HEK293 (cell line): Measurements from ENCODE around the gene AGO3.

Experiments
- CTCF ChIA-PET: fragments of 350-600 bp; formaldehyde crosslinking; extraction: SDS; loops from one replicate; lab custom pipeline; 2021; ENCODE audit warnings: antibody characterized with exemption; lab: Yijun Ruan, JAX
- POLR2A ChIA-PET: fragments of 300-600 bp; formaldehyde crosslinking; extraction: SDS; loops from one replicate; lab custom pipeline; 2020; ENCODE audit warnings: antibody characterized with exemption, inconsistent platforms; lab: Yijun Ruan, JAX
- H3K27ac ChIP-seq: fragments of 200-500 bp; sonication (Bioruptor generic); 2 replicates; pipeline ENCODE4 v1.5.1; 2014; ENCODE audit warnings: low read depth, low read length, control low read depth, inconsistent platforms; ENCODE audit errors: extremely low read depth
- H3K36me3 ChIP-seq, 2 experiments: fragments of 200-500 bp in 1 of 2; sonication (Bioruptor generic) in 1 of 2; 1 replicate in 1 of 2; 2 replicates in 1 of 2; pipeline ENCODE4 v1.5.1; 2014 to 2017; ENCODE audit warnings: inconsistent platforms in 2 of 2, low read length in 2 of 2; ENCODE audit not compliant: control insufficient read depth in 2 of 2, insufficient read depth in 1 of 2
- H3K4me1 ChIP-seq: fragments of 200-500 bp; sonication (Bioruptor generic); 2 replicates; pipeline ENCODE4 v1.5.1; 2014; ENCODE audit warnings: mild to moderate bottlenecking, low read length, inconsistent platforms; ENCODE audit not compliant: control insufficient read depth, insufficient read depth
- H3K4me3 ChIP-seq: 2 replicates; pipeline ENCODE4 v1.5.1; 2011; ENCODE audit warnings: low read depth, mild to moderate bottlenecking, control low read depth, low read length, moderate library complexity
- H3K9me3 ChIP-seq: fragments of 200-500 bp; sonication (Bioruptor generic); 2 replicates; pipeline ENCODE4 v1.5.1; 2014; ENCODE audit warnings: low read depth, low read length, inconsistent platforms; ENCODE audit not compliant: control insufficient read depth, insufficient read depth
- BCL11A ChIP-seq: fragments of 450-650 bp; formaldehyde crosslinking; IDR thresholded peaks from 2 replicates; pipeline ENCODE4 v1.5.1; 2016; ENCODE audit warnings: low read depth, missing biosample characterization, missing genetic modification characterization
- HOXA7 ChIP-seq: sonication (generic); formaldehyde crosslinking; IDR thresholded peaks from 2 replicates; pipeline ENCODE4 v1.8.1; 2022; ENCODE audit warnings: missing genetic modification reagents, borderline replicate concordance
- KLF10 ChIP-seq: fragments of 450-650 bp; IDR thresholded peaks from 2 replicates; pipeline ENCODE4 v1.5.1; 2018; ENCODE audit warnings: missing biosample characterization, mild to moderate bottlenecking, missing genetic modification characterization
- MYNN ChIP-seq: fragments of 450-650 bp; formaldehyde crosslinking; IDR thresholded peaks from 2 replicates; pipeline ENCODE4 v1.5.1; 2016; ENCODE audit warnings: missing biosample characterization, missing genetic modification characterization, borderline replicate concordance
- SP2 ChIP-seq: fragments of 450-650 bp; formaldehyde crosslinking; IDR thresholded peaks from 2 replicates; pipeline ENCODE4 v1.5.1; 2016; ENCODE audit warnings: missing biosample characterization, missing genetic modification characterization
- ZBTB17 ChIP-seq: fragments of 450-650 bp; formaldehyde crosslinking; IDR thresholded peaks from 2 replicates; pipeline ENCODE4 v1.5.1; 2016; ENCODE audit warnings: missing biosample characterization, missing genetic modification characterization
- ZBTB7A ChIP-seq: fragments of 450-650 bp; formaldehyde crosslinking; IDR thresholded peaks from 2 replicates; pipeline ENCODE4 v1.5.1; 2016; ENCODE audit warnings: low read depth, missing biosample characterization, missing genetic modification characterization
- ZFP3 ChIP-seq: fragments of 450-650 bp; formaldehyde crosslinking; IDR thresholded peaks from 2 replicates; pipeline ENCODE4 v1.5.1; 2016; ENCODE audit warnings: low read depth, missing biosample characterization, missing genetic modification characterization
- ZNF133 ChIP-seq: fragments of 450-650 bp; formaldehyde crosslinking; IDR thresholded peaks from 2 replicates; pipeline ENCODE4 v1.5.1; 2016; ENCODE audit warnings: missing biosample characterization, missing genetic modification characterization
- ZNF174 ChIP-seq: fragments of 450-650 bp; formaldehyde crosslinking; IDR thresholded peaks from 2 replicates; pipeline ENCODE4 v1.5.0; 2017; ENCODE audit warnings: missing biosample characterization, mild to moderate bottlenecking, missing genetic modification characterization
- ZNF211 ChIP-seq: fragments of 450-650 bp; formaldehyde crosslinking; IDR thresholded peaks from 2 replicates; pipeline ENCODE4 v1.5.1; 2016; ENCODE audit warnings: low read depth, missing biosample characterization, missing genetic modification characterization
- ZNF214 ChIP-seq: fragments of 450-650 bp; formaldehyde crosslinking; IDR thresholded peaks from 2 replicates; pipeline ENCODE4 v1.5.1; 2017; ENCODE audit warnings: missing biosample characterization, mild to moderate bottlenecking, missing genetic modification characterization, borderline replicate concordance
- ZNF311 ChIP-seq: fragments of 450-650 bp; formaldehyde crosslinking; IDR thresholded peaks from 2 replicates; pipeline ENCODE4 v1.5.1; 2017; ENCODE audit warnings: missing biosample characterization, missing genetic modification characterization, borderline replicate concordance
- ZNF37A ChIP-seq: fragments of 450-650 bp; IDR thresholded peaks from 2 replicates; pipeline ENCODE4 v1.5.1; 2018; ENCODE audit warnings: missing biosample characterization, missing genetic modification characterization
- ZNF449 ChIP-seq: fragments of 450-650 bp; formaldehyde crosslinking; IDR thresholded peaks from 2 replicates; pipeline ENCODE4 v1.5.1; 2017; ENCODE audit warnings: missing biosample characterization, mild to moderate bottlenecking, missing genetic modification characterization, moderate library complexity
- ZNF544 ChIP-seq: fragments of 450-650 bp; formaldehyde crosslinking; IDR thresholded peaks from 2 replicates; pipeline ENCODE4 v1.5.0; 2017; ENCODE audit warnings: missing biosample characterization, missing genetic modification characterization
- ZNF580 ChIP-seq: fragments of 450-650 bp; formaldehyde crosslinking; IDR thresholded peaks from 2 replicates; pipeline ENCODE4 v1.5.1; 2016; ENCODE audit warnings: missing biosample characterization, missing genetic modification characterization
- ZNF596 ChIP-seq: fragments of 450-650 bp; IDR thresholded peaks from 2 replicates; pipeline ENCODE4 v1.5.0; 2018; ENCODE audit warnings: missing biosample characterization, mild to moderate bottlenecking, missing genetic modification characterization, moderate library complexity
- ZNF701 ChIP-seq: fragments of 450-650 bp; formaldehyde crosslinking; IDR thresholded peaks from 2 replicates; pipeline ENCODE4 v1.5.1; 2016; ENCODE audit warnings: missing biosample characterization, missing genetic modification characterization
- ZNF791 ChIP-seq: fragments of 450-650 bp; formaldehyde crosslinking; IDR thresholded peaks from 2 replicates; pipeline ENCODE4 v1.5.1; 2016; ENCODE audit warnings: missing biosample characterization, missing genetic modification characterization
- TF ChIP-seq, protein P1 (sequence below): fragments of 450-650 bp; formaldehyde crosslinking; IDR thresholded peaks from 2 replicates; pipeline ENCODE4 v1.5.1; 2016; ENCODE audit warnings: missing biosample characterization, missing genetic modification characterization
- TF ChIP-seq, protein P2 (sequence below): fragments of 450-650 bp; formaldehyde crosslinking; IDR thresholded peaks from 2 replicates; pipeline ENCODE4 v1.5.1; 2016; ENCODE audit warnings: missing biosample characterization, missing genetic modification characterization

The AGO3 gene

GRCh38 chr1:35883635-35884101 lies 47.2 kb upstream of the AGO3 start (continued):
- TF ChIP-seq ZNF596 (tag by site-specific recombination) (no peak), ZBTB7A (tag by site-specific recombination) (peak; percentile 77; the same call in 1 of the 2 replicates), ZNF544 (tag by site-specific recombination) (no peak), BCL11A (tag by site-specific recombination) (no peak), ZNF449 (tag by site-specific recombination) (no peak), SP2 (peak; percentile 79), ZNF174 (no peak), KLF10 (tag by site-specific recombination) (no peak)
- TF ChIP-seq, all 188 proteins: peak for 28

- Histone ChIP-seq H3K4me3 (no peak overlapping the region), H3K36me3 (peaks cover 7 to 21% of the 10 kb centered on the region in 2 experiments; a peak in 2 of 3 replicates), H3K27ac (no peak overlapping the region), H3K4me1 (peaks cover 20% of the 10 kb centered on the region), H3K9me3 (no peaks in the 10 kb centered on the region)
- POLR2A ChIA-PET = no interaction called here
- no peak for TF ChIP-seq ZNF211 (tag by site-specific recombination)
- TF ChIP-seq, protein P1, sequence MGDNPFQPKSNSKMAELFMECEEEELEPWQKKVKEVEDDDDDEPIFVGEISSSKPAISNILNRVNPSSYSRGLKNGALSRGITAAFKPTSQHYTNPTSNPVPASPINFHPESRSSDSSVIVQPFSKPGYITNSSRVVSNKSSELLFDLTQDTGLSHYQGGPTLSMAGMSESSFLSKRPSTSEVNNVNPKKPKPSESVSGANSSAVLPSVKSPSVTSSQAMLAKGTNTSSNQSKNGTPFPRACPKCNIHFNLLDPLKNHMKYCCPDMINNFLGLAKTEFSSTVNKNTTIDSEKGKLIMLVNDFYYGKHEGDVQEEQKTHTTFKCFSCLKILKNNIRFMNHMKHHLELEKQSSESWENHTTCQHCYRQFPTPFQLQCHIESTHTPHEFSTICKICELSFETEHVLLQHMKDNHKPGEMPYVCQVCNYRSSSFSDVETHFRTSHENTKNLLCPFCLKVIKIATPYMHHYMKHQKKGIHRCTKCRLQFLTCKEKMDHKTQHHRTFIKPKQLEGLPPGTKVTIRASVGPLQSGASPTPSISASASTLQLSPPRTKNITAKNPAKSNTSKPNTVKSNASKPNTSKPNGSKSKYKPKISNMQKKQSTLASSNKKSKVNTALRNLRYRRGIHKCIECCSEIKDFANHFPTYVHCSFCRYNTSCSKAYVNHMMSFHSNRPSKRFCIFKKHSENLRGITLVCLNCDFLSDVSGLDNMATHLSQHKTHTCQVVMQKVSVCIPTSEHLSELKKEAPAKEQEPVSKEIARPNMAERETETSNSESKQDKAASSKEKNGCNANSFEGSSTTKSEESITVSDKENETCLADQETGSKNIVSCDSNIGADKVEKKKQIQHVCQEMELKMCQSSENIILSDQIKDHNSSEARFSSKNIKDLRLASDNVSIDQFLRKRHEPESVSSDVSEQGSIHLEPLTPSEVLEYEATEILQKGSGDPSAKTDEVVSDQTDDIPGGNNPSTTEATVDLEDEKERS (tag by site-specific recombination) = no peak
- no peak for TF ChIP-seq ZNF701 (tag by site-specific recombination)
- no peak for TF ChIP-seq ZFP3 (tag by site-specific recombination)
- TF ChIP-seq ZNF37A (tag by site-specific recombination) = no peak
- no peak for TF ChIP-seq ZNF791 (tag by site-specific recombination)
- no peak for TF ChIP-seq ZNF580 (tag by site-specific recombination)
- no peak for TF ChIP-seq ZNF311 (tag by site-specific recombination)
- no peak for TF ChIP-seq MYNN (tag by site-specific recombination)
- TF ChIP-seq HOXA7 (CRISPR knock-in tag) = no peak
- no peak for TF ChIP-seq ZNF596 (tag by site-specific recombination)
- TF ChIP-seq ZNF133 (tag by site-specific recombination) = no peak
- TF ChIP-seq ZNF214 = no peak
- no peak for TF ChIP-seq ZBTB17
- TF ChIP-seq, protein P2, sequence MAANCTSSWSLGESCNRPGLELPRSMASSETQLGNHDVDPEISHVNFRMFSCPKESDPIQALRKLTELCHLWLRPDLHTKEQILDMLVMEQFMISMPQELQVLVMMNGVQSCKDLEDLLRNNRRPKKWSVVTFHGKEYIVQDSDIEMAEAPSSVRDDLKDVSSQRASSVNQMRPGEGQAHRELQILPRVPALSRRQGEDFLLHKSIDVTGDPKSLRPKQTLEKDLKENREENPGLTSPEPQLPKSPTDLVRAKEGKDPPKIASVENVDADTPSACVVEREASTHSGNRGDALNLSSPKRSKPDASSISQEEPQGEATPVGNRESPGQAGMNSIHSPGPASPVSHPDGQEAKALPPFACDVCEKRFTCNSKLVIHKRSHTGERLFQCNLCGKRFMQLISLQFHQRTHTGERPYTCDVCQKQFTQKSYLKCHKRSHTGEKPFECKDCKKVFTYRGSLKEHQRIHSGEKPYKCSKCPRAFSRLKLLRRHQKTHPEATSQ (tag by site-specific recombination) = no peak
- CTCF ChIA-PET = interaction anchor here (0.6 kb wide), 1 partner anchor 157 kb away, joined by 6 read pairs; no protein-coding TSS in a partner anchor
Observed at GRCh38 chr1:35884934-35885333, 46.0 kb upstream of the AGO3 start.
